ENCODE measurements around the gene ARHGDIA.
A peak's percentile ranks its signal among the peaks of the same experiment; 100 is the strongest.

Gene ARHGDIA

GRCh38 chr17:81851423-81851822, 19.7 kb downstream of the ARHGDIA start:
- Histone ChIP-seq H3K4me3 (replicated peaks; ENCODE audit: insufficient read depth, low read length) (no peak overlapping the region), H3K27me3 (ENCODE audit: insufficient read depth, poor library complexity, severe bottlenecking) (no peaks in the 10 kb centered on the region), H3K27ac (replicated peaks) (peak overlapping the region; percentile 6; the same call in 1 of the 2 replicates)
- no peak for DNase-seq (ENCODE audit: low read depth in 1 of 2, low spot score in 1 of 2)
- TF ChIP-seq POLR2AphosphoS5 (IDR thresholded peaks at IDR 0.05; ENCODE audit: low read depth) (peak; percentile 66), SPI1 (IDR thresholded peaks at IDR 0.05; ENCODE audit: borderline replicate concordance, low read depth) (no peak), GABPA (IDR thresholded peaks at IDR 0.05; ENCODE audit: low read depth) (no peak)

- DNase-seq (ENCODE audit: low read depth in 1 of 2, low spot score in 1 of 2) = no peak
- TF ChIP-seq GABPA (IDR thresholded peaks at IDR 0.05; ENCODE audit: low read depth) (no peak), POLR2AphosphoS5 (IDR thresholded peaks at IDR 0.05; ENCODE audit: low read depth) (no peak), SPI1 (IDR thresholded peaks at IDR 0.05; ENCODE audit: borderline replicate concordance, low read depth) (no peak), CTCF (IDR thresholded peaks at IDR 0.05; ENCODE audit: insufficient read depth, low read length) (no peak), REST (IDR thresholded peaks at IDR 0.05; ENCODE audit: insufficient replicate concordance, low read depth) (no peak)
- H3K27me3 ChIP-seq (ENCODE audit: insufficient read depth, poor library complexity, severe bottlenecking) = no peaks in the 10 kb centered on the region
- H3K27ac ChIP-seq (replicated peaks) = no peak overlapping the region; the same call in 1 of the 2 replicates
- H3K4me3 ChIP-seq (replicated peaks; ENCODE audit: insufficient read depth, low read length) = no peak overlapping the region
These were observed 21.7 kb downstream of the ARHGDIA start for GRCh38 chr17:81849457-81849856.

- no peak for TF ChIP-seq GABPA (IDR thresholded peaks at IDR 0.05; ENCODE audit: low read depth)
- TF ChIP-seq CTCF (IDR thresholded peaks at IDR 0.05; ENCODE audit: insufficient read depth, low read length) = no peak
- TF ChIP-seq POLR2AphosphoS5 (IDR thresholded peaks at IDR 0.05; ENCODE audit: low read depth) = peak; percentile 89
- TF ChIP-seq SPI1 (IDR thresholded peaks at IDR 0.05; ENCODE audit: borderline replicate concordance, low read depth) = no peak
- no peak for TF ChIP-seq REST (IDR thresholded peaks at IDR 0.05; ENCODE audit: insufficient replicate concordance, low read depth)
- Histone ChIP-seq H3K27ac (replicated peaks) (peak overlapping the region; percentile 48), H3K4me3 (replicated peaks; ENCODE audit: insufficient read depth, low read length) (no peak overlapping the region), H3K27me3 (ENCODE audit: insufficient read depth, poor library complexity, severe bottlenecking) (no peaks in the 10 kb centered on the region)
- no peak for DNase-seq (ENCODE audit: low read depth in 1 of 2, low spot score in 1 of 2)
These were observed 24.1 kb downstream of the ARHGDIA start for GRCh38 chr17:81846743-81847689.

GRCh38 chr17:81845881-81846742, 25.0 kb downstream of the ARHGDIA start:
- H3K4me3 ChIP-seq (replicated peaks; ENCODE audit: insufficient read depth, low read length) = no peak overlapping the region
- peak overlapping the region; percentile 48 for H3K27ac ChIP-seq (replicated peaks)
- no peak for TF ChIP-seq REST (IDR thresholded peaks at IDR 0.05; ENCODE audit: insufficient replicate concordance, low read depth)
- TF ChIP-seq SPI1 (IDR thresholded peaks at IDR 0.05; ENCODE audit: borderline replicate concordance, low read depth) = no peak
- no peak for TF ChIP-seq CTCF (IDR thresholded peaks at IDR 0.05; ENCODE audit: insufficient read depth, low read length)
- TF ChIP-seq POLR2AphosphoS5 (IDR thresholded peaks at IDR 0.05; ENCODE audit: low read depth) = no peak; the same call in 1 of the 2 replicates
- no peak for TF ChIP-seq GABPA (IDR thresholded peaks at IDR 0.05; ENCODE audit: low read depth)
- DNase-seq (ENCODE audit: low read depth in 1 of 2, low spot score in 1 of 2) = no peak
- H3K27me3 ChIP-seq (ENCODE audit: insufficient read depth, poor library complexity, severe bottlenecking) = no peaks in the 10 kb centered on the region

Measured in HL-60 (cell line).